Progenitor cell of endocrine pancreas (in vitro differentiated cells): ENCODE data around the gene TAF11. TPM values are rescaled to one million over a fixed set of nuclear protein-coding genes. Genes with fewer than 3 reads are reported as not detected.

Source experiments
- DNase-seq: peaks from one replicate; pipeline ENCODE4 v3.0.0; 2021; ENCODE audit warnings: low spot score; ENCODE audit not compliant: unreplicated experiment
- H3K27ac Mint-ChIP-seq: 2 replicates; pipeline ENCODE4 v1.8.0; 2021; ENCODE audit warnings: mild to moderate bottlenecking, moderate library complexity, mixed read lengths
- H3K27me3 Mint-ChIP-seq: 2 replicates; pipeline ENCODE4 v1.8.0; 2021; ENCODE audit warnings: mixed read lengths
- H3K36me3 Mint-ChIP-seq: 2 replicates; pipeline ENCODE4 v1.8.0; 2022; ENCODE audit warnings: mixed read lengths; ENCODE audit not compliant: insufficient read depth
- H3K4me1 Mint-ChIP-seq: 2 replicates; pipeline ENCODE4 v1.8.0; 2021; ENCODE audit warnings: low read depth, mixed read lengths
- H3K4me3 Mint-ChIP-seq: 2 replicates; pipeline ENCODE4 v1.8.0; 2021; ENCODE audit warnings: low read depth, mild to moderate bottlenecking, moderate library complexity, mixed read lengths
- H3K9me3 Mint-ChIP-seq: 2 replicates; pipeline ENCODE4 v1.8.0; 2021; ENCODE audit warnings: low read depth, mixed read lengths
- CTCF ChIP-seq: fragments of 200-600 bp; sonication (generic); IDR thresholded peaks from one replicate; pipeline ENCODE4 v1.5.0; 2021; ENCODE audit warnings: antibody characterized with exemption, mild to moderate bottlenecking; ENCODE audit not compliant: unreplicated experiment
- total RNA-seq: library from RNA; stranded (reverse); gene quantifications from 2 replicates; pipeline ENCODE4 v1.2.1, GENCODE V29; 2021

Gene TAF11
- total RNA-seq, 1 donor from 2014 or later = 37.4 TPM

- peak overlapping the region; percentile 64 for H3K27ac Mint-ChIP-seq
- H3K36me3 Mint-ChIP-seq = peaks cover 1% of the 10 kb centered on the region
- no peak for TF ChIP-seq CTCF
- DNase-seq = no peak
- H3K4me3 Mint-ChIP-seq = no peak overlapping the region
- no peaks in the 10 kb centered on the region for H3K9me3 Mint-ChIP-seq
- H3K27me3 Mint-ChIP-seq = no peaks in the 10 kb centered on the region
- H3K4me1 Mint-ChIP-seq = peaks cover 2% of the 10 kb centered on the region
Observed at GRCh38 chr6:34920097-34920496, 32.3 kb upstream of the TAF11 start.

GRCh38 chr6:34919651-34920050 is 31.8 kb upstream of the TAF11 start:
- Mint-ChIP-seq H3K27me3 (no peaks in the 10 kb centered on the region), H3K9me3 (no peaks in the 10 kb centered on the region), H3K4me1 (peaks cover 1% of the 10 kb centered on the region), H3K27ac (peak overlapping the region; percentile 64), H3K4me3 (no peak overlapping the region), H3K36me3 (peaks cover 1% of the 10 kb centered on the region)
- DNase-seq = no peak
- no peak for TF ChIP-seq CTCF

GRCh38 chr6:34917626-34918285 is 29.9 kb upstream of the TAF11 start:
- H3K9me3 Mint-ChIP-seq = no peaks in the 10 kb centered on the region
- peaks cover 1% of the 10 kb centered on the region for H3K36me3 Mint-ChIP-seq
- no peak for TF ChIP-seq CTCF
- no peak overlapping the region for H3K27ac Mint-ChIP-seq
- peaks cover 1% of the 10 kb centered on the region for H3K4me1 Mint-ChIP-seq
- no peaks in the 10 kb centered on the region for H3K27me3 Mint-ChIP-seq
- no peak for DNase-seq
- H3K4me3 Mint-ChIP-seq = no peak overlapping the region

- DNase-seq = no peak
- H3K4me1 Mint-ChIP-seq = peaks cover 1% of the 10 kb centered on the region
- no peaks in the 10 kb centered on the region for H3K27me3 Mint-ChIP-seq
Observed at GRCh38 chr6:34916348-34916967, 28.6 kb upstream of the TAF11 start.

GRCh38 chr6:34914358-34914757 is 26.5 kb upstream of the TAF11 start:
- Mint-ChIP-seq H3K27ac (no peak overlapping the region), H3K9me3 (no peaks in the 10 kb centered on the region), H3K27me3 (no peaks in the 10 kb centered on the region), H3K36me3 (peaks cover 1% of the 10 kb centered on the region), H3K4me1 (peaks cover 10% of the 10 kb centered on the region), H3K4me3 (no peak overlapping the region)
- TF ChIP-seq CTCF = no peak
- no peak for DNase-seq

More at GRCh38 chr6:34916348-34916967, 28.6 kb upstream of the TAF11 start:
- Mint-ChIP-seq H3K4me3 (no peak overlapping the region), H3K9me3 (no peaks in the 10 kb centered on the region), H3K36me3 (peaks cover 1% of the 10 kb centered on the region), H3K27ac (no peak overlapping the region)
- TF ChIP-seq CTCF = no peak
